HEK293T (cell line): ENCODE results near the gene DEFB114.

Experiments
- CTCF ChIA-PET: fragments of 350-600 bp; formaldehyde crosslinking; extraction: SDS; loops from one replicate; lab custom pipeline; 2021; ENCODE audit warnings: antibody characterized with exemption, inconsistent platforms; lab: Yijun Ruan, JAX
- POLR2A ChIA-PET: fragments of 350-600 bp; formaldehyde crosslinking; extraction: SDS; loops from one replicate; lab custom pipeline; 2020; ENCODE audit warnings: antibody characterized with exemption, inconsistent platforms; lab: Yijun Ruan, JAX
- DNase-seq: peaks from one replicate; pipeline ENCODE4 v3.0.0; 2012; ENCODE audit warnings: mixed read lengths; ENCODE audit errors: extremely low spot score
- ARNT ChIP-seq: fragments of 450-650 bp; IDR thresholded peaks from 2 replicates; pipeline ENCODE4 v1.6.1; 2017; ENCODE audit warnings: mild to moderate bottlenecking
- BHLHE40 ChIP-seq: fragments of 450-650 bp; IDR thresholded peaks from 2 replicates; pipeline ENCODE4 v1.6.1; 2016; ENCODE audit warnings: mild to moderate bottlenecking, moderate library complexity, borderline replicate concordance
- CTBP1 ChIP-seq: fragments of 450-650 bp; IDR thresholded peaks from 2 replicates; pipeline ENCODE4 v1.6.1; 2016; ENCODE audit warnings: borderline replicate concordance
- ELF4 ChIP-seq: fragments of 450-650 bp; IDR thresholded peaks from 2 replicates; pipeline ENCODE4 v1.6.1; 2017; ENCODE audit warnings: antibody characterized with exemption
- FOXA1 ChIP-seq: fragments of 450-650 bp; IDR thresholded peaks from 2 replicates; pipeline ENCODE4 v1.6.1; 2016; ENCODE audit warnings: mild to moderate bottlenecking
- FOXK2 ChIP-seq: fragments of 450-650 bp; IDR thresholded peaks from 2 replicates; pipeline ENCODE4 v1.6.1; 2016; ENCODE audit warnings: mild to moderate bottlenecking
- FOXM1 ChIP-seq: fragments of 450-650 bp; IDR thresholded peaks from 2 replicates; pipeline ENCODE4 v1.6.1; 2017; ENCODE audit warnings: mild to moderate bottlenecking, borderline replicate concordance
- HDGF ChIP-seq: fragments of 450-650 bp; IDR thresholded peaks from 2 replicates; pipeline ENCODE4 v1.6.1; 2017; ENCODE audit warnings: antibody characterized with exemption, borderline replicate concordance
- L3MBTL2 ChIP-seq: fragments of 450-650 bp; conservative IDR thresholded peaks from 2 replicates; pipeline ENCODE4 v1.6.1; 2016; ENCODE audit warnings: mild to moderate bottlenecking
- LEF1 ChIP-seq: fragments of 450-650 bp; IDR thresholded peaks from 2 replicates; pipeline ENCODE4 v1.6.1; 2017; ENCODE audit warnings: mild to moderate bottlenecking, borderline replicate concordance
- NFRKB ChIP-seq: fragments of 450-650 bp; IDR thresholded peaks from 2 replicates; pipeline ENCODE4 v1.6.1; 2016; ENCODE audit warnings: mild to moderate bottlenecking, moderate library complexity
- SP1 ChIP-seq: fragments of 450-650 bp; IDR thresholded peaks from 2 replicates; pipeline ENCODE4 v1.6.1; 2017
- SUZ12 ChIP-seq: fragments of 450-650 bp; IDR thresholded peaks from 2 replicates; pipeline ENCODE4 v1.6.1; 2016; ENCODE audit warnings: mild to moderate bottlenecking
- TARDBP ChIP-seq: fragments of 450-650 bp; IDR thresholded peaks from 2 replicates; pipeline ENCODE4 v1.6.1; 2016
- ZNF384 ChIP-seq: fragments of 450-650 bp; IDR thresholded peaks from 2 replicates; pipeline ENCODE4 v1.6.1; 2016
- TF ChIP-seq, protein P1 (sequence below): fragments of 450-650 bp; IDR thresholded peaks from 2 replicates; pipeline ENCODE4 v1.6.1; 2016

Gene DEFB114

DNA sequence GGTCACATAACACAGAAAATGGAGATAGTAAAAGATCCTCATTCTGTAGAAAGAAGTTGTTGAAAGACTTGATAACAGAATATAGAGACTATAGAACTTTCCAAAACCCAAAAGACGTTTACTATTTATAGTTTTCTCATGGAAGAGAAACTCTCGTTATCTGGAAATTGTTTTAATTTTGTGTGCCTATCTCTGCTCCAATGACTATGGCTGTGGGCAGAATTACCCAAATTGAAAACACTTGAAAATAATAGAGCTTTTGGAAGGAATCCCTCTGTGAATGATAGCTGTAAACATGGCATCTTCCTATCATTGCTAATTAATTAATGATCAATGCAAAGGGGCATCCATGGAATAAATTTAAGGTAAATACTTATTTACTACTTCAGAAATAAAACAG lies at the start of gene DEFB114:
Gene DEFB114 (minus strand): TSS at position 101 of the 400 bp plus-strand sequence. CDS start 59 bp downstream, at position 42.
- no peak for DNase-seq
- CTCF ChIA-PET = no interaction called here
- TF ChIP-seq NFRKB = no peak
- TF ChIP-seq TARDBP = no peak
- no peak for TF ChIP-seq ARNT
- TF ChIP-seq ZNF384 = no peak
- no peak for TF ChIP-seq LEF1
- no peak for TF ChIP-seq SUZ12
- no peak for TF ChIP-seq FOXA1
- TF ChIP-seq SP1 = no peak
- TF ChIP-seq ELF4 = no peak
- TF ChIP-seq CTBP1 = no peak
- POLR2A ChIA-PET = no interaction called here

GRCh38 chr6:50007819-50008218 lies 43.9 kb upstream of the DEFB114 start:
- no peak for TF ChIP-seq HDGF
- no peak for TF ChIP-seq ELF4
- TF ChIP-seq ARNT = no peak
- TF ChIP-seq SP1 = no peak
- TF ChIP-seq FOXM1 = no peak
- no peak for TF ChIP-seq TARDBP
- no peak for TF ChIP-seq BHLHE40
- no peak for TF ChIP-seq FOXK2
- TF ChIP-seq LEF1 = no peak
- no peak for TF ChIP-seq CTBP1
- no peak for TF ChIP-seq L3MBTL2
- TF ChIP-seq SUZ12 = no peak
- TF ChIP-seq NFRKB = no peak
- TF ChIP-seq ZNF384 = no peak
- TF ChIP-seq, protein P1, sequence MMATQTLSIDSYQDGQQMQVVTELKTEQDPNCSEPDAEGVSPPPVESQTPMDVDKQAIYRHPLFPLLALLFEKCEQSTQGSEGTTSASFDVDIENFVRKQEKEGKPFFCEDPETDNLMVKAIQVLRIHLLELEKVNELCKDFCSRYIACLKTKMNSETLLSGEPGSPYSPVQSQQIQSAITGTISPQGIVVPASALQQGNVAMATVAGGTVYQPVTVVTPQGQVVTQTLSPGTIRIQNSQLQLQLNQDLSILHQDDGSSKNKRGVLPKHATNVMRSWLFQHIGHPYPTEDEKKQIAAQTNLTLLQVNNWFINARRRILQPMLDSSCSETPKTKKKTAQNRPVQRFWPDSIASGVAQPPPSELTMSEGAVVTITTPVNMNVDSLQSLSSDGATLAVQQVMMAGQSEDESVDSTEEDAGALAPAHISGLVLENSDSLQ = no peak
- no peak for TF ChIP-seq FOXA1
- POLR2A ChIA-PET = no interaction called here
- CTCF ChIA-PET = no interaction called here
- DNase-seq = no peak

- POLR2A ChIA-PET = no interaction called here
- CTCF ChIA-PET = no interaction called here
- no peak for TF ChIP-seq LEF1
- no peak for TF ChIP-seq BHLHE40
- no peak for TF ChIP-seq FOXK2
- no peak for TF ChIP-seq SP1
- no peak for DNase-seq
These were observed 39.2 kb upstream of the DEFB114 start for GRCh38 chr6:50003139-50003538.

DNA sequence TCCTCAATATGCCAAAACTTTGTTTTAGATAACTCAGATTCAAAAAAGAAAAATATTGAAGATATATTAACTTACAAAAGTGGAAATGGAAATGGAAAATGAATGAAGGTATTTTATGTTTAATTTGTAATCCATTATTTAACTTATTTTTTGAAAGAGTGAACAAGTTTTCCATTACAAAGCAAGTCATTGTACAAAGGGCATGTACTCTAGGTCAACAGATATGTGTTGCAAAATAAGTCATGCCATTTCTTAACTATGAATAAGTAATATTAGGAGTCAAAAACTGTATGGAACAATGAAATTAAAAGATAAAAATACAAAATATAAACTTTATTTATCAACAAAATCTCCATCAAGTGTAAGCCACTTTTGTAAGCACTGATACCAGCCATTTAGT lies 31.3 kb upstream of the DEFB114 start:
- DNase-seq = no peak
- ChIA-PET POLR2A (no interaction called here), CTCF (no interaction called here)
- no peak for TF ChIP-seq SP1
- TF ChIP-seq ELF4 = no peak
- TF ChIP-seq NFRKB = no peak
- TF ChIP-seq SUZ12 = no peak
- TF ChIP-seq TARDBP = no peak
- no peak for TF ChIP-seq L3MBTL2

- ChIA-PET POLR2A (no interaction called here), CTCF (no interaction called here)
- no peak for DNase-seq
- no peak for TF ChIP-seq CTBP1
- TF ChIP-seq, protein P1 = no peak
- no peak for TF ChIP-seq HDGF
- TF ChIP-seq FOXM1 = no peak
- TF ChIP-seq SUZ12 = no peak
- no peak for TF ChIP-seq FOXK2
- TF ChIP-seq ELF4 = no peak
- TF ChIP-seq NFRKB = no peak
- TF ChIP-seq L3MBTL2 = no peak
- TF ChIP-seq FOXA1 = no peak
- TF ChIP-seq BHLHE40 = no peak
- TF ChIP-seq ZNF384 = no peak
- no peak for TF ChIP-seq SP1
- no peak for TF ChIP-seq LEF1
- TF ChIP-seq ARNT = no peak
- TF ChIP-seq TARDBP = no peak
These were observed 24.9 kb upstream of the DEFB114 start for GRCh38 chr6:49988900-49989299.

- ChIA-PET POLR2A (no interaction called here), CTCF (no interaction called here)
- TF ChIP-seq L3MBTL2 (no peak), CTBP1 (no peak), TARDBP (no peak), HDGF (no peak), SUZ12 (no peak), BHLHE40 (no peak), ELF4 (no peak), SP1 (no peak)
- no peak for DNase-seq
These were observed 23.8 kb upstream of the DEFB114 start for GRCh38 chr6:49987749-49988148.

GRCh38 chr6:49986551-49986950 lies 22.6 kb upstream of the DEFB114 start:
- DNase-seq = no peak
- ChIA-PET POLR2A (no interaction called here), CTCF (no interaction called here)
- no peak for TF ChIP-seq BHLHE40
- TF ChIP-seq HDGF = no peak
- no peak for TF ChIP-seq SUZ12
- TF ChIP-seq ARNT = no peak
- no peak for TF ChIP-seq TARDBP
- TF ChIP-seq, protein P1 = no peak
- no peak for TF ChIP-seq LEF1
- no peak for TF ChIP-seq FOXK2
- no peak for TF ChIP-seq NFRKB
- TF ChIP-seq FOXA1 = no peak
